T-helper 17 cell (primary cell): ENCODE data around the gene PNPLA2. TPM values are rescaled to one million over a fixed set of nuclear protein-coding genes. Genes with fewer than 3 reads are reported as not detected.

Experiments
- ATAC-seq: fragments of 150-1000 bp; cut with Tn5 transposase; 2 replicates; pipeline ENCODE4 v1.10.0; 2021; ENCODE audit warnings: mild to moderate bottlenecking, moderate library complexity
- DNase-seq, 3 donors: peaks; one replicate each; pipeline versions ENCODE4 v3.0.0 to v3.0.0-alpha.2; 2020 to 2021
- H3K9me3 ChIP-seq: one replicate; pipeline ENCODE4 v1.7.0; 2013; ENCODE audit warnings: low read length, mild to moderate bottlenecking; ENCODE audit not compliant: control insufficient read depth, poor library complexity, severe bottlenecking
- H3K27ac Mint-ChIP-seq: one replicate; pipeline ENCODE4 v1.8.0; 2022; ENCODE audit warnings: mild to moderate bottlenecking, moderate library complexity, mixed read lengths
- H3K27me3 Mint-ChIP-seq: one replicate; pipeline ENCODE4 v1.8.0; 2022; ENCODE audit warnings: mixed read lengths
- H3K36me3 Mint-ChIP-seq: one replicate; pipeline ENCODE4 v1.8.0; 2022; ENCODE audit warnings: low read depth, mixed read lengths
- H3K4me1 Mint-ChIP-seq: one replicate; pipeline ENCODE4 v1.8.0; 2022; ENCODE audit warnings: mild to moderate bottlenecking, mixed read lengths
- H3K4me3 Mint-ChIP-seq: one replicate; pipeline ENCODE4 v1.8.0; 2022; ENCODE audit warnings: mild to moderate bottlenecking, moderate library complexity, mixed read lengths
- total RNA-seq, 4 donors: library from RNA in 2 of 4; stranded (reverse) in 2 of 4; gene quantifications; one replicate each; pipeline ENCODE4 v1.2.3 and lab custom pipeline; 2022 to 2026

The PNPLA2 gene
- total RNA-seq, 2 donors from 2014 or later = 178 to 182 TPM

GRCh38 chr11:867856-868358 lies 49.2 kb downstream of the PNPLA2 start:
- H3K9me3 ChIP-seq = no peaks in the 10 kb centered on the region
- no peak overlapping the region for H3K27ac Mint-ChIP-seq
- DNase-seq (no peak), ATAC-seq (no peak)
- H3K27me3 Mint-ChIP-seq = no peaks in the 10 kb centered on the region
- no peak overlapping the region for H3K4me3 Mint-ChIP-seq
- no peaks in the 10 kb centered on the region for H3K36me3 Mint-ChIP-seq
- H3K4me1 Mint-ChIP-seq = no peaks in the 10 kb centered on the region

GRCh38 chr11:868394-868793 lies 49.7 kb downstream of the PNPLA2 start:
- DNase-seq (no peak), ATAC-seq (no peak)
- H3K4me3 Mint-ChIP-seq = no peak overlapping the region
- H3K4me1 Mint-ChIP-seq = no peaks in the 10 kb centered on the region
- no peaks in the 10 kb centered on the region for H3K36me3 Mint-ChIP-seq
- H3K27me3 Mint-ChIP-seq = no peaks in the 10 kb centered on the region
- H3K9me3 ChIP-seq = no peaks in the 10 kb centered on the region
- H3K27ac Mint-ChIP-seq = no peak overlapping the region

DNA sequence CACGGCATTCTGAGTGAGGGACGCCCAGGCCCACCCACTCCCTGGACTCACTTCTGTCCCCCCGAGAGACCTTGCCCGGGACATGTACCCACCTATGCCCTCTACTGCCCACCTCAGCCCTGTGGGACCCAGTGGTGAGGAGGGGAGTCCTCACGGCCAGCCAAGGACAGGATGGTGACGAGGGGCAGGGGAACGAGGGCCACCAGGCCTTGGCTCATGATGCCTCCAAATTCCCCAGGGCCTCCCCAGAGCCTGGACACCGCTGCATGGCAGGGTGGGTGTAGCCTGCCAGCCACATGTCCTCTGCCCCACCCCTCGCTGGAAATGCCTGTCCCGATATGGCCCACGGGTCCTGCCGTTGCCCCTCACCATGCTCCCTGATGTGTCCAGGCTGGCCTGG lies 50.1 kb downstream of the PNPLA2 start:
- no peaks in the 10 kb centered on the region for H3K36me3 Mint-ChIP-seq
- H3K27me3 Mint-ChIP-seq = no peaks in the 10 kb centered on the region
- H3K9me3 ChIP-seq = no peaks in the 10 kb centered on the region
- H3K4me3 Mint-ChIP-seq = no peak overlapping the region
- no peak for DNase-seq
- ATAC-seq = no peak
- H3K4me1 Mint-ChIP-seq = no peaks in the 10 kb centered on the region
- H3K27ac Mint-ChIP-seq = no peak overlapping the region

GRCh38 chr11:869399-870126 lies 50.8 kb downstream of the PNPLA2 start:
- DNase-seq (no peak), ATAC-seq (no peak)
- Mint-ChIP-seq H3K4me3 (no peak overlapping the region), H3K27ac (no peak overlapping the region), H3K4me1 (no peaks in the 10 kb centered on the region), H3K36me3 (no peaks in the 10 kb centered on the region), H3K27me3 (no peaks in the 10 kb centered on the region)
- no peaks in the 10 kb centered on the region for H3K9me3 ChIP-seq

GRCh38 chr11:870127-870413 lies 51.4 kb downstream of the PNPLA2 start:
- Mint-ChIP-seq H3K27me3 (no peaks in the 10 kb centered on the region), H3K4me3 (no peak overlapping the region), H3K27ac (no peak overlapping the region), H3K36me3 (no peaks in the 10 kb centered on the region), H3K4me1 (no peaks in the 10 kb centered on the region)
- H3K9me3 ChIP-seq = no peaks in the 10 kb centered on the region
- ATAC-seq (no peak), DNase-seq (no peak)

DNA sequence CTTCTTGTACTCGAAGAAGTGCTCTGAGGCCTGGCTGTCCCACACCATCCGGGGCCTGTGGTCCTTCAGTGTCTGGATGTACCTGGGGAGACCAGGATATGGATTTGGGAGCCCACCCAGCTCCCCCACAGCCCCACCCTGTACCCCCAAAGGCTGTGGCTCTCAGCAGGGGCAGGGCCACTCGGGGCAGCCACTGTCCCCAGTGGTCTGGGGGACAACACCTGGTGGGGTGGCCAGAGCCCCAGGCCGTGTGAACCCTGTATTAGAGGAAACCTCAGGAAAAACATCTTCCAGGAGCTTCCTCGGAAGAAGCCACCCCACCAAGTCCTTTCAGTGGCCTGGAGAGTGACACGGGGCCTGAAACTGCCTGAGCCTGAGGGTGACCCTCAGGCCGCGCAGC lies 51.7 kb downstream of the PNPLA2 start:
- Mint-ChIP-seq H3K4me3 (no peak overlapping the region), H3K27me3 (no peaks in the 10 kb centered on the region), H3K36me3 (no peaks in the 10 kb centered on the region), H3K27ac (no peak overlapping the region), H3K4me1 (no peaks in the 10 kb centered on the region)
- DNase-seq (no peak), ATAC-seq (no peak)
- H3K9me3 ChIP-seq = no peaks in the 10 kb centered on the region

DNA sequence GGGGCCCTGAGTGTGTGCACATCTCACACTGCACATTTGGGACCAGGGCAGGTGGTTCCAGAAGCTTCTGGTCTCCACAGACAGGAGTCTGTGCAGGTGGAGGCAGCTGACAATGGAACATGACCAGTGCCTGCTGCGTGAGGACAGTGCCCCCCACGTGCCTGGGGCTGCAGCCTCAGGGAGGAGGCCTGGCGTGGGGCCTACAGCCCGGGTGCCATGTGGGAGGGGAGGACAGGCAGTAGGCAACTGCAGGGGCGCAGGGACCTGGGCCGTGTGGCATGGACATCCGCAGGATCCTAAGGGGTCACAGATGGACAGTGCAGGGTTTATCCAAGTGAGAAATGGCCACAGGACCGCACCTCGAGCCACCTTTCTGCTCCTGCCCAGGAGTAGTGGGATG lies 52.8 kb downstream of the PNPLA2 start:
- DNase-seq (no peak), ATAC-seq (no peak)
- no peak overlapping the region for H3K27ac Mint-ChIP-seq
- H3K4me1 Mint-ChIP-seq = no peaks in the 10 kb centered on the region
- no peaks in the 10 kb centered on the region for H3K9me3 ChIP-seq
- no peaks in the 10 kb centered on the region for H3K27me3 Mint-ChIP-seq
- peaks cover 5% of the 10 kb centered on the region for H3K36me3 Mint-ChIP-seq
- H3K4me3 Mint-ChIP-seq = no peak overlapping the region

GRCh38 chr11:872799-873198 lies 54.1 kb downstream of the PNPLA2 start:
- H3K27me3 Mint-ChIP-seq = no peaks in the 10 kb centered on the region
- H3K4me1 Mint-ChIP-seq = no peaks in the 10 kb centered on the region
- DNase-seq (no peak), ATAC-seq (no peak)
- H3K4me3 Mint-ChIP-seq = no peak overlapping the region
- H3K9me3 ChIP-seq = no peaks in the 10 kb centered on the region
- H3K36me3 Mint-ChIP-seq = peaks cover 5% of the 10 kb centered on the region
- H3K27ac Mint-ChIP-seq = no peak overlapping the region

- ATAC-seq (no peak), DNase-seq (no peak)
- no peak overlapping the region for H3K4me3 Mint-ChIP-seq
- H3K9me3 ChIP-seq = no peaks in the 10 kb centered on the region
- H3K36me3 Mint-ChIP-seq = peaks cover 5% of the 10 kb centered on the region
- H3K4me1 Mint-ChIP-seq = no peaks in the 10 kb centered on the region
- H3K27ac Mint-ChIP-seq = peak overlapping the region; percentile 75
- H3K27me3 Mint-ChIP-seq = no peaks in the 10 kb centered on the region
These were observed 55.0 kb downstream of the PNPLA2 start for GRCh38 chr11:873706-874105.

Other genes starting within 250 kb of the PNPLA2 start
- 10 to 100 TPM; 36.7 to 44.8 TPM for gene PHRF1, start 242.4 kb upstream of the PNPLA2 start, total RNA-seq
- 10 to 100 TPM; 40.3 to 44.0 TPM for gene IRF7, start 203.0 kb upstream of the PNPLA2 start, total RNA-seq
- gene CDHR5, start 194.0 kb upstream of the PNPLA2 start, total RNA-seq = not detected
- not detected for gene SCT, start 191.7 kb upstream of the PNPLA2 start, total RNA-seq
- under 1 TPM; 0.40 to 0.89 TPM for gene DRD4, start 181.6 kb upstream of the PNPLA2 start, total RNA-seq
- gene DEAF1, start 123.7 kb upstream of the PNPLA2 start, total RNA-seq = 10 to 100 TPM; 55.3 to 77.1 TPM
- 10 to 100 TPM; 20.8 to 21.3 TPM for gene TMEM80, start 123.1 kb upstream of the PNPLA2 start, total RNA-seq
- gene EPS8L2, start 112.7 kb upstream of the PNPLA2 start, total RNA-seq = 10 to 100 TPM in 1 of 2 donors, 1 to 10 TPM in 1; 6.8 to 11.7 TPM
- gene TALDO1, start 71.5 kb upstream of the PNPLA2 start, total RNA-seq = 100 to 1,000 TPM in 1 of 2 donors, 10 to 100 TPM in 1; 60.4 to 102 TPM
- 10 to 100 TPM; 36.7 to 44.3 TPM for gene GATD1, start 41.4 kb upstream of the PNPLA2 start, total RNA-seq
- under 1 TPM in 1 of 2 donors, not detected in 1; 0.63 TPM for gene CEND1, start 28.8 kb upstream of the PNPLA2 start, total RNA-seq
- gene SLC25A22, start 20.6 kb upstream of the PNPLA2 start, total RNA-seq = 10 to 100 TPM; 16.4 to 20.3 TPM
- gene PIDD1, start 13.7 kb upstream of the PNPLA2 start, total RNA-seq = 10 to 100 TPM; 26.8 to 29.7 TPM
- gene RPLP2, start 8.9 kb upstream of the PNPLA2 start, total RNA-seq = 1,000 to 10,000 TPM; 4,178 to 4,199 TPM
- gene CRACR2B, start 9.0 kb downstream of the PNPLA2 start, total RNA-seq = 1 to 10 TPM in 1 of 2 donors, under 1 TPM in 1; 0.47 to 1.0 TPM
- 10 to 100 TPM; 54.9 to 67.3 TPM for gene CD151, start 14.0 kb downstream of the PNPLA2 start, total RNA-seq
- 10 to 100 TPM; 38.5 to 40.5 TPM for gene POLR2L, start 23.6 kb downstream of the PNPLA2 start, total RNA-seq
- gene TSPAN4, start 23.9 kb downstream of the PNPLA2 start, total RNA-seq = 1 to 10 TPM; 2.1 to 3.0 TPM
- gene CHID1, start 91.9 kb downstream of the PNPLA2 start, total RNA-seq = 10 to 100 TPM; 23.4 to 28.8 TPM
- 10 to 100 TPM; 71.1 to 74.0 TPM for gene AP2A2, start 107.0 kb downstream of the PNPLA2 start, total RNA-seq
- not detected for gene MUC6, start 217.8 kb downstream of the PNPLA2 start, total RNA-seq